ENCODE results near the gene ADCY5.

ADCY5 gene

DNA sequence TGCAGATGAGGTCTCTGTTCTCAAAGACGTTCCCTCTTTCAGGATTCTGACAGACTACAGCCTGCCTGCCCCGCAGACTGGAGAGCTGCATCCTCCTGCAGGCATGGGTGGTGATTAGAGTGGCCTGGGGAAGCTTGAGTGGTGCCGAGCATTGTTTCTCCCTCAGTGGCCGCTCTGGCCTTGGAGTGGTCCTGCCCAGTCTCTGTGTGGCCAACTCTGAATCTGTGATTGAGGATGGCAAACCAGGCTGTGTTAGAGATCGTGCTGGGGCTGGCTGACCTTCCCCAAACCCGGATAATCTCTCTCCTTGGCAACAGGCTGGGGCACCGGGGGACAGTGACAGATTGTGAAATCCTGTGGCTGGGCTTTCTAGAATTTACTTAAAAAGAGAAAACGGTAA is 11.0 kb upstream of the ADCY5 start:
- no peak for DNase-seq

DNA sequence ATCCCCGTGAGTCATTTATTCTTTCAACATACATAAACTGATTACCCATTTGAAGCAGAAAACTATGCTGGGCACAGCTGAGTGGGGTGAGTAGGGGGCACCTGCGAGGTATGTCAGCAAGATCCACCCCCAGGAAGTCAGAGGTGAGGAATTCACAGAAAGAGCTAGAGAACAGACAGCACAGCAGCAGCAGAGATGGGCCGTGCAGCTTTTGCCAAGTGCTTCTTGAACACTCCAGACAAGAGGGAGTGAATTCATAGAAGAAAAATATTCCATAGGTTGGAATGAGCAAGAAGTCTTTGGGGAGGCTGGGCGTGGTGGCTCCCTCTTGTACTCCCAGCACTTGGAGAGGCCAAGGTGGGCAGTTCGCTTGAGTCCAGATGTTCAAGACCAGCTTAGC is 9.4 kb upstream of the ADCY5 start:
- no peak for DNase-seq

DNA sequence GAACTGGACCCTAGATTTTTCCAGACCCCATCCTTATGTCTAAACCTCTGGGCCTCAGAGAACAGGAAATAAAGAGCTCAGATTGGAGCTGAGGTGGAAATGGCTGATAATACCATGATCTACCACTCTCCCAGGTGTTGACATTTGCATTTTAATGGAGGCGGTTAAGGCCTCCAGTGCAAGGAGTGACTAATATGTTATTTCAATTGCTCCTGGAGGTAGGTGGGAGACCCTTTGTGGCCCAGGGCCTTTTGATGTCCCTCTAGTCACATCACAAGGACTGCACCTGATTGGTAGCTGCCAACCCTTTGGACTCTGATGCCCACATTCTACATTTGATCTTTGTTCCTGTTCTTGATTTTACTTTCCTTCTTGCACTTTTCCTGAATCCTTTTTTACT is 9.0 kb upstream of the ADCY5 start:
- no peak for DNase-seq

DNA sequence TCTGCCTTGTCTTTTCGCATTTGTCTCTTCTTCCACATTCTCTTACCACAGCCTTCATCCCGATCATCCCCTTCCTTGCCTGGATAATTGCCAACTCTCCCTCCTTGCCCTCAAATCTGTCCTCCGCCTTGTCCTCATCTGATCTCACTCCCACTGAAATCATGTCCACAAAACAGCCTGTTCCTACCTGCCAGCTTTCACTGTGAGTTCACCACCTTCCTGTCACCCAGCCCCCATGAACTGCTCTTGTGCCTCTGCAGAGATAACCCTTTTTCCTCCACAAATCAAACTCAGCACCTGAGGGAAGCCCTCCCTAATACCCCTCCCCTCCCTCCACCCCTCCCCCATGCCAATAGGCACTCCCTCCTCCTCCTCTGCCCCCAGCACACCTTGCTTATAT is 4.8 kb upstream of the ADCY5 start:
- DNase-seq, result no peak

DNA sequence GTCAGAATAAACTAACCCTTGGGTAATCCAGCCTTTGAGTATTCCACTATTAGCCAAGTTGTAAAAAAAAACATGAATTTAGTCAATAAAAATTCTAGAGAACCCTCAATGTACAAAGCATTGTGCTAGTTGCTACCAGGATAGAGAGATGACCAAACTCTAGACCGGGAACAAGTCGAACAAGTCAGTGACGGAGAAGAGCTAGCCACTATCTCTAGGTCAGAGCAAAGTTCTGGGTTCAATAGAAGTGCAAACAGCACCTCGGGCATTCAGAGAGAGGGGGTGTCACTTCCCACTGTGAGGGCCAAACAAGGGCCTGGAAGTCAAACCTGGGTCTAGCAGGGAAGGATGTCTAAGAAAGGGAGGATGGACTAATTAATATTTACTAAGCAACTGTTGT is 2.3 kb upstream of the ADCY5 start:
- no peak for DNase-seq

DNA sequence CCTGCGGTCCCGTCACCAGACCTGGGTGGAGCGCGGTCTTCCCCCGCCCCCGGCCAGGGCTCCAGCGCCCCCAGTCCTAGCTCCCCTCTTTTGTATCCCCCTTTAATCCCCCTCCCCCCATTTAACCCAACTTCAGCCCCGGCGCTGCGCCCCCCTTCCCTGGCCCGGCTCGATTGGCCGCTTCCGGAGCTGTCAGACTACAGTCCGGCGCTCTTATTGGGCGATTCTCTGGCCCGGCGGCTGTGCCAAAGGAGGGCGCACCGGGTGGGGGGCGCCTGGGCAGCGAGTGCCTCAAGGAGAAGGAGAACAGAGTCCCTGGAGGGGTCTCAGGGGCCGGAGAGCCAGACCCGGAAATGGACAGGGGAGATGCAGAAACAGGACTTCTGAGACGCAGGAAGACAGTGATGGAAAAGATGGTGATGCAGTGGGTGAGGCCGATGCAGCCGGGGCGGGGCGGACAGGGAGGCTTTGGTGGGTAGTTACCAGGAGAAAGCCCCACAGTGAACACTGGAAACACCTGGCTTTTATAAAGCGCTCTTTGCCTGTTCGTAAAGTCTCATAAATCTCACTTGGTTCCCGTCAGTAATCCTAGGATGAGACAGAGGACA is 1.2 kb upstream of the ADCY5 start:
- DNase-seq, result peak in 44 of 56 donors; percentile 35 to 84 (median 66)

DNA sequence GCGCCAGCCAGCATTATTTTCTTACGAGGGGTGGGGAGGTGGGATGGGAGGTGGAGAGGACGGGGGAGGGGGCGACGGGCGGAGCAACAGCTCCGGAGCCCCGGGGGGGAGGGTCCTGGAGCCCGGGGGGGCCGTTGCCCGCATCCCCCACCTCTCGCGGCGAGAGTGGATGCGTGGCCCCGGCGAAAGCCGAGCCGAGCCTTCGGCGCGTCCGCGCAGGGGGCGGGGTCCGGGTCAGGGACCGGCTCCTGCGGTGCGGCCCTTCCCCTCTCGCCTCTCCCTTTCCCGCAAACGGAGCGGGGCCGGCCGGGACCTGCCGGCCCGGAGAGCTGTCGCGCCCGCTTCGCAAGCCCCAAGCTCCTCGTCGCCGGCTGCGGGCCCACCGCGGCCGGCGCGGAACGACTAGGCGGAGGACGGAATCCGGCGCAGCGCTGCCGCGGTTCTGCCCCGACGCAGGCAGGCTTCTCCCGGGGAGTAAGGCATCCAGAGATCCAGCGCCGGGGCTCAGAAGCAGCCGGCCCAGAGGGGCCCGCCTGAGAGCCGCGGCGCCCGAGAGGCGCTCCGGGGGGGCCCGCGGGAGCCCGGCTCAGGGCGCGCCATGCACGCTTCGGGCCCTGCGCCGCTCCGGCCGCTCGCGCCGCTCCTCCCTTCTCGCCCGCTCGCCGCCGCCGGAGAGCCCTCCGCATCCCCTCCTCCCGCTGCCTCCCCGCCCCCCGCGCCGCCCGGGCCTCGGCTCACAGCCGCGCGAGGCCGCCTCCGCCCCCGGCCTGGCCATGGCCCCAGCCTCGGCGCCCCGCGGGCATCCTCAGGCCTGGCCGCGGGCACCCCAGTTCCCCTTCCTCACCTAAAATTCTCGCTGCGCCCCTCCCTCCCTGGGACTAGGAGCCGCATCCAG is 459 bp upstream of the ADCY5 start:
- DNase-seq, result peak in 34 of 56 donors; percentile 45 to 85 (median 67)

DNA sequence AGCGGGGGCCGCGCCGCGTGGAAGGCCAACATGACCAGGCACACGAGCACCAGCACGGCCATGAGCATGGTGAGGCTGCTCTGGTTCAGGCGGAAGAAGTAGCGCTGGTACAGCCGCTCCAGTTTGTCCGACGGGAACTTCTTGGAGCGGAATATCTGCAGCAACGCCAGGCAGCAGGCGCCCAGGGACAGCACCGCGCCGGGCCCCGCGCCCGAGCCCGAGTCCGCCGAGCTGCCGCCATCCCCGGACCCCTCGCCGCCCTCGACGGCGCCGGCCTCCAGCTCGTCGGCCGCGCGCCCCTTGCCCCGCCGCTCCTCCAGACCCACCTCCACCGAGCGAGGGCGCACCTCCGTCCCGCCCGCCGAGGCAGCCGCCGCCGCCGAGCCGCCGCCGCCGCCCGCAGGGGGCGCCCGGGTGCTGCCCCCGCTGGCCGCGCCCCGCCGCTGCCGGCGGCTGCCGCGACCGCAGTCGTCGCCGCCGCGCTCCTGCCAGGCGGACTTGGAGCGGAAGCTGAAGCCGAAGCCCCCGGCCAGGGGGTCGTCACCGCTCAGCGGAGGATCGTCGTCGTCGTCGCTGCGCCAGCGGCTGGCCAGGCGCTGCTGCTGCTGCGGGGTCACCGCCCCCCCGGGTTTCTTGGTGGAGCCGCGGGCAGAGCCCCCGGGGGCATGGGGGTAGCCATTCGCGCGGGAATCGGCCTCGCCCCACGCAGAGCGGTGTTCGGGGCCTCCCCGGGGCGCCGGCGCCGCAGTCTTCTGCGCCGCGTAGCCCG is 957 bp downstream of the ADCY5 start:
- peak in 5 of 56 donors; percentile 34 to 61 (median 45) for DNase-seq

DNA sequence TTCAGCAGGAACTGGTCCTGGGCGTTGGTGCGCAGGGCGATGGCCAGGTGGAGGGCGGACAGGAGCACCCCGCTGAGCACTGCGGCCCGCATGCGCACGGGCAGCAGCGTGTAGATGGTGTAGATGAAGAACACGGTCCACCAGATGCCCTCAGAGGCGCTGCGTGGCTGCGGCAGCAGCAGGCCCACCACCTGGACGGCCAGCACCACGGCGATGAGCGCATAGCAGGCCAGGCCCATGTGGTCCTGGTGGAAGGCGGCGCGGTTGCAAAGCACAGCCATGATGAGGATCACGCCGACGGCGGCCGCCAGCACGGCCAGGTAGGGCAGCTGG is 1.5 kb downstream of the ADCY5 start:
- no peak for DNase-seq

DNA sequence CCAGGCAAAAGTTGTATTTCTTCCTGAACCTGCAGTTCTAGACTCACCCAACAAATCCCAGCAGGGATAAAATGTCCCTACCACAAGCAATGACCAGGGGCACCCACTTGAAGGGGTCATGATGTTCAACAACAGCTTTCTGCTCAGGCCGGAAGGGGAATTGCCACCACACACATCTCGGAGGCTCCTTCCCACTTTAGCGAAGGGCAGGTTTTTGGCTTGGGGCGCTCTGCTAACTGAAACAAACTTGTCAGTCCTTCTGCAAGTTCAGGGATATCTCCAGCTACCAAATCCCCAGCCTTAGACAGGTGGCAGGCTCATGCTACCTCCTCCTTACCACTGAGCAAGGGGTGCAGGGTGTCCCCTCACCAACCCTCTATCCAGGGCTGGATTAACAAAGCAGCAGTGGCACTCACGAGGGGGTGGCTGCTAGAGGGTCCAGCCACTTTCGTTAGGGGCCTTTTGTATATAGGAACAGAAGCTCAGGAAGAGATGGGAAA is 2.2 kb downstream of the ADCY5 start:
- DNase-seq, result peak in 3 of 56 donors; percentile 29 to 53 (median 50)

DNA sequence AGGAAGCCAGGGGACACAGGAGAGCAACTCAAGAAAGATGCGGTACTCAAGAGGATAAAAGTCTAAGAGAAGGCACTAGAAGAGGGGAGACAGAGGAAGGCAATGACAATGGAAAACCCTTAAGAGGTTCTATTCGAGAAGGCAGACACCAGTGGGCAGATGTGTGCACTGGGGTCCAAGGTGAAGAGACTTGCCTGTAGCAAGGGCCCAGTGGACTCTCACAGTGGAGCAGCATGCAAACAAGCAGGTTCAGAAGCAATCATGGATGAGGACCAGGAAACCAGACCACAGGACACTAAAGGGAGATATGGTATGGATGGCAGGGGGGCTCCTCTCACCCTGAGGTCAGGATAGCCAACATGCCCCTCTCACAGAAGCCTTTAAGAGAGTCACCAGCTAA is 2.7 kb downstream of the ADCY5 start:
- peak in 2 of 56 donors; percentile 30 to 50 for DNase-seq

DNA sequence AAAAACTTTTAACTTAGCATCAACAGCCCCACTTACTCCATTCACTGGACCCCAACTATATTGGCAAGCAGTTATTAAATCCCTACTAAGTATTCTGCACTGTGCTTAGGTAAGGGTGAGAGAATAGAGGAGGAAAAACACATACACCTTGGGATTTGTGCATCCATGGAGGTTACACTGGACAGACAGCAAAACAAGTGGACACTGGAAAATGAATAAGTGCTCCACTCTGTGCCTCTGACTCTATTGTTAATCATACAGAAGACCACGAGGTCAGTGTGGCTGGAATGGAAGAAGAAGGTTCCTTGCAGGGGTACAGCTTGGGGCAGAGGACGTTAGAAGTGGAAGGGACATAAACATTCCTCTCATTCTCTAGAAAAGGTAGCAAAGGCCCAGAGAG is 3.2 kb downstream of the ADCY5 start:
- peak in 1 of 56 donors; percentile 56 for DNase-seq

DNA sequence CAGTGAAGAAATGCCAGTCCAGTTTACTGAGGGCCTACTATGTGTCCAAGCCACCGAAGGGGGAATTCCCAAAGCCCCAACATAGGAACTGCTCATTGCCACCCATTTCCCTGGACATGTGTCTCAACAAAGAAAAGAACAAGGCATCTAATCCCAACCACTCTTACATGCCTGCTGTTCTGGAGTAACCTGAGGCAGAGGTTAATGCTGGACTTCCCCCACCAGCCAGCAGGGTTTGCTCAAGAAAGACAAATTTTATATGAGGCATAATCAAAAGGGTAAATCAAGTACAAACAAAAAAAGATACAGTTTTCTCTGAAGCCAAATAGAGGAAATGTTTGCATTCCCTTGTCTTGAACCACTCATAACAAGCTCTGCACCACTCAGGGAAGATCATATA is 4.1 kb downstream of the ADCY5 start:
- DNase-seq, result no peak

DNA sequence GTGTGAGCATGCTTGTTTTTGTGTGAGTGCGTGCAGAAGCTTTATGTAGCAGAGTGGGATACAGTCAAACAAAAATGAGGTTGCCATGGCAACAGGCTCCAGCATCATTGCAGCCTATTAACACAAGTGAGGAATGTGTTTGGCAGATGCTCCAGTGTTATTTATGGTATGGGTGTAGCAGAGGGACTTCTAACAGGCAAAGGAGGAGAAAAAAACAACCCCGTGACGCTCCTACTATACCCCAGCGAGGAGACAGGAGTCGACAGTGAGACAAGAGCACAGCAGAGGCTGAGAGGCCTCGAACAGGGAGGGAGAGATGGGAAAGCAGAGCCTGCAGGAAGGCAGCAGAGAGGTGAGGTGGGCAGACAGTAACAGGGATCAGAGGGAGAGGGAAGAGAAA is 4.9 kb downstream of the ADCY5 start:
- peak in 33 of 56 donors; percentile 21 to 81 (median 52) for DNase-seq

DNA sequence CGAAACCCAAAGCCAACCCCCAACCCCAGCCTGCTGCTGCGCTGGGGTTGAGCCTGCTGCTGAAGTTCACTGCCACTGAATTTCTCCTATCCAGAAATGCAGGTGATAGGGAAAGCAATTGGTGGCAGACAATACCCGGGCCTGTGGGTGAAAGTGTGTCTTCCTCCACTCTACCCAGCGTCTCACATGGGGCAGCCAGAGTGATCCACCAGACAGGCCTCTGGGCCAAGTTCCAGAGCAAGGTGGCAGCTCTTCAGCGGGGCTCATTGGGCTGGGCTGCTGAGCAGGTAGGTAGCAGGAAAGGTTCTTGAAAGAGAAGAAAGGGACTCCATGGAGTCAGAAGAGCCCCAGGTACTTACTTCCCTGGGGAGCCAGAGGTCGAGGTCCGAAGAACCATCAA is 6.0 kb downstream of the ADCY5 start:
- DNase-seq, result no peak

DNA sequence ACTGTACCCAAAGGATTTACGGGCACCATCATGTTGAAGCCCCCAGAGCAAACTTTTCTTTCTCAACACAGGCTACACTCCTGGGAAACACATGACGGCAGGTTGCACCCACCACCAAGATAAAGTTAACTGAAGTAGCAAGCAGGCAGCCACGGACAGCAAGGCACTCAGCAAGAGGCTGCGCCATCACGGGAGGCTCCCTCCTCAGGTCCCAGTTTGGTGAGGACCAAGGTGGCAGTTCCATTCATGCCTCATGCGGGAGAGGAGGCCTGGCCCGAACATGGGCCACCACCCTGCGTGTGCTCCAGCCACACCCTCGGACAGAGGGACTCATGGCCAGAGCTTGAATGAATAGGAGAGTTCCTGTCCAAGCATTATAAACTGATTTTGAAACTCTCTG is 6.8 kb downstream of the ADCY5 start:
- peak in 1 of 56 donors; percentile 39 for DNase-seq

DNA sequence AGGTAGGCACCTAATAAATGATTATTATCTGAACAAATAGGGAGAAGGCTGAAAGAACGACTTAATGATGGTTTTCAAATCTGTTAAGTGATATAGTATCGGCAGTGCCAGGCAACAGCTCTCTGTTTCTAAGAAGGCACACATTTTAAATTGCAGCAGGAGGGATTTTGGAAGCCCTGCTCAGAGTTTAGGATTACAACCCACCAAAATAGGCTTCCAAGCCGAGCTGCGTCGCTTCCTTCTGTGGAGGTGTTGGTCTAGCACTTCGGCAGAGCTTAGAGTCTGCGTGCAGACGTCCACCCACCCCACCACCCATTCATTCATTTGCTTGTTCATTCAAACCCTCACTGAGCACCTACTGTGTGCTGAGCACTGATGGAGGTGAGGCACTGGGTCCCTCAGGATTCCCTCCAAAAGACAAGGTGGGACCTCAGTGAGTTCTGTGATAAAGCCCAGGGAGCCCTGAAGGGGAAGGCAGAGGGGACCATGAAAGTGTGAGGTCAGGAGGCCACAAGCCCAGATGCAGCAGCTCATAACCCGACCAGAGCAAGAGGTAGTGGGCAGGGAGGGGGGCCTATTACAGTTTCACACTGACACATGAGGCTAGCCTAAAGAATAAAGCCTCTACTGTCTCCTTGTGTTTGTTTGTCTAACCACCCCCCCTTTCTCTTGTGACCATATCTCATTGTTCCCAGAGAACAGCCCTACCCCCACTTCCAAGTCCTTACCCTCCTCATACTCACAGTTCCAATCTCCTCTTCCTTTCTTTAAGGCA is 8.9 kb downstream of the ADCY5 start:
- peak in 44 of 56 donors; percentile 24 to 89 (median 68) for DNase-seq

DNA sequence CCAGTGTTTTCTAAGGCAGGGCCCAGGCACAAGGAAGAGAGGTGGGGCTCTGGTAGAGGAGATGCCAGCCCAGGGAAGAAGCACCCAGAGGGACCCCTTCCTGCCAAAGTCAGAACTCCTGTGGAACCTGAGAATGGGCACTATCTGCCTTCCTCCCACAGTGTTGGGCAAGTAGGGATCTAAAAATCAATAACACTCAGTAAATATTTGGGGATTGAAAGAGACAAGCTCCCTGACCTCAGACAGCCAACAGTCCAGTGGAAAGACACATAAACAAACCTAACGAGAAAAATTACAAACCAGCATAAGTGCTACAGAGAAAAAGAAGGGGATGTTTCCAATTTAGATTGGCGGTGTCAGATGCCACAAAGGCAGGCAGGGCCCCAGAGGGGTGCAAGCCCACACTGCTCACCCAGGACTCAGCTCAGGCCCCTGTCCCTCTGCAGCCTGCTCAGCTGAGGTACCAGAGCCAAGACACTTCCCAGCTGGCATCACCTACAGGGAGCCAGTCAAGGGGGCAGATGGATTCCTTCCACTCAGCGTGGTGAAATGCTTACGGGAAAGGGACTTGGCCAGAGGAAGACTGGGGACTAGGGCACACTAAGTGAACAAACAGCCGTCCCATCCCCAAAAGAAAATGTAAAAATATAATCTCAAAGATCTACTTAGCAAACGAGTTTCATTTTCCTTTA is 15.9 kb downstream of the ADCY5 start:
- peak in 2 of 56 donors; percentile 14 to 21 for DNase-seq

DNA sequence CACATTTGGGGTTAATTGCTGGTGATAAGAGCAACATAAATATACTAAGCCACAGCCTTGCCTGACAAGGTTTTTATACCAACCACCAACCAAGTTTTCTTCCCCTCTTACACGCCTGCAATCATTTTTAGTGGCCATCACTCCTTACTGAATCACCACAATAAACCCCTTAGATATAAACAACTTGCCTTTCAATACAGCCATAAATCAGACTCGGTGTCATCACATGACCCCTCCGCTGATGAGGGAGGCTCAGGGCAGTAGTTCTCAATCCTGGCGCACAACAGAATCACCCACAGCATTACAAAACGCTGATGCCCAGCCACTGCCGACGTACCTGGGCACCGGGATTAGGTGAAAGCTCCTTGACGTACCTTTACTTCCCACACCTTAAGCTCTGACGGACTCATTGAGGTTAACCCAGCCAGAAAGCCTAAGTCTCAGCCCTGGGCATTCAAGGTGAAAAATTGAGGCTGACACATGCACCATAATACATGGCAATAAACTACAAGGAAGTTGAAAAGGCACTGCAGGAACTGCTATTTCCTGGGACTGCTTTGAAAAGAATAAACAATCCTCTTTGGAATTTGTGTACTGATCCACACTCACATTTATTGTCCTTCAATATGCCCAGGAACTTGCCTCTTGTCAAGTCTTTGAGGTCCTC is 17.1 kb downstream of the ADCY5 start:
- DNase-seq, result peak in 11 of 56 donors; percentile 15 to 41 (median 24)

Measured in nucleus accumbens (tissue), 56 donors.